Measurements from ENCODE around the gene MAP2.

DNA sequence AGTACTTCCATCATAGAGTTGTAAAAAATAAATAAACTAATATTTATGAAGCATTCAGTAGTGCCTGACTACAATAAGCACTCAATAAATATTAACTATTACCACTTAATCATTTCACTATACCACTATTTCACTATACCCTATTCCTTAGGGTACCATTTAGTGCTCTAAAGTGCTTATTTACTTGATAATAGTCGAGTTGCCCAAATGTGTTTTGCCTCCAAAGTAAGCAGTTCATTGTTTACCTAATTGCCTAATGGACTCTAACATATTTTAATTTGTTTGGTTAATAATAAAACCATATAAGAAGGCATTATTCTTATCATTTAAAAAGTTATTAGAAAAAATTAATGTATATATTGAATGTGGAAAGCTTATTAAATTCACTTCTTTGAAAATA, 33.0 kb upstream of the MAP2 start:
- TF ChIP-seq, protein P1, sequence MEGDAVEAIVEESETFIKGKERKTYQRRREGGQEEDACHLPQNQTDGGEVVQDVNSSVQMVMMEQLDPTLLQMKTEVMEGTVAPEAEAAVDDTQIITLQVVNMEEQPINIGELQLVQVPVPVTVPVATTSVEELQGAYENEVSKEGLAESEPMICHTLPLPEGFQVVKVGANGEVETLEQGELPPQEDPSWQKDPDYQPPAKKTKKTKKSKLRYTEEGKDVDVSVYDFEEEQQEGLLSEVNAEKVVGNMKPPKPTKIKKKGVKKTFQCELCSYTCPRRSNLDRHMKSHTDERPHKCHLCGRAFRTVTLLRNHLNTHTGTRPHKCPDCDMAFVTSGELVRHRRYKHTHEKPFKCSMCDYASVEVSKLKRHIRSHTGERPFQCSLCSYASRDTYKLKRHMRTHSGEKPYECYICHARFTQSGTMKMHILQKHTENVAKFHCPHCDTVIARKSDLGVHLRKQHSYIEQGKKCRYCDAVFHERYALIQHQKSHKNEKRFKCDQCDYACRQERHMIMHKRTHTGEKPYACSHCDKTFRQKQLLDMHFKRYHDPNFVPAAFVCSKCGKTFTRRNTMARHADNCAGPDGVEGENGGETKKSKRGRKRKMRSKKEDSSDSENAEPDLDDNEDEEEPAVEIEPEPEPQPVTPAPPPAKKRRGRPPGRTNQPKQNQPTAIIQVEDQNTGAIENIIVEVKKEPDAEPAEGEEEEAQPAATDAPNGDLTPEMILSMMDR (IDR thresholded peaks at IDR 0.05): no peak
- no peak for TF ChIP-seq POLR2A (IDR thresholded peaks at IDR 0.05)

Data from heart left ventricle (tissue), 13 donors.